ENCODE data around the gene ADIPOR2. TPM values are rescaled to one million over a fixed set of nuclear protein-coding genes. Genes with fewer than 3 reads are reported as not detected.
A peak's percentile ranks its signal among the peaks of the same experiment; 100 is the strongest.

Gene ADIPOR2
- polyA plus RNA-seq, 4 donors, result 41.7 to 47.7 (median 46.7) TPM

- DNase-seq (ENCODE audit: low read depth in 4 of 4, low spot score in 2 of 4), result no peak
Observed at GRCh38 chr12:1796515-1797010, 105.7 kb downstream of the ADIPOR2 start.

- no peak for DNase-seq (ENCODE audit: low read depth in 4 of 4, low spot score in 2 of 4)
Observed at GRCh38 chr12:1797011-1797901, 106.4 kb downstream of the ADIPOR2 start.

GRCh38 chr12:1797991-1798640 is 107.2 kb downstream of the ADIPOR2 start:
- DNase-seq (ENCODE audit: low read depth in 4 of 4, low spot score in 2 of 4), result no peak

- DNase-seq (ENCODE audit: low read depth in 4 of 4, low spot score in 2 of 4), result no peak
Observed at GRCh38 chr12:1798641-1799020, 107.8 kb downstream of the ADIPOR2 start.

GRCh38 chr12:1799051-1799881 is 108.4 kb downstream of the ADIPOR2 start:
- DNase-seq (ENCODE audit: low read depth in 4 of 4, low spot score in 2 of 4), result no peak

GRCh38 chr12:1799882-1800400 is 109.1 kb downstream of the ADIPOR2 start:
- no peak for DNase-seq (ENCODE audit: low read depth in 4 of 4, low spot score in 2 of 4)

- DNase-seq (ENCODE audit: low read depth in 4 of 4, low spot score in 2 of 4), result no peak
Observed at GRCh38 chr12:1800401-1801302, 109.8 kb downstream of the ADIPOR2 start.

- no peak for DNase-seq (ENCODE audit: low read depth in 4 of 4, low spot score in 2 of 4)
Observed at GRCh38 chr12:1801303-1801975, 110.6 kb downstream of the ADIPOR2 start.

GRCh38 chr12:1803736-1804135 is 112.9 kb downstream of the ADIPOR2 start:
- no peak for DNase-seq (ENCODE audit: low read depth in 4 of 4, low spot score in 2 of 4)

- DNase-seq (ENCODE audit: low read depth in 4 of 4, low spot score in 2 of 4), result peak in 2 of 4 donors; percentile 68 to 86
Observed at GRCh38 chr12:1804545-1805332, 113.9 kb downstream of the ADIPOR2 start.

GRCh38 chr12:1805441-1806081 is 114.7 kb downstream of the ADIPOR2 start:
- no peak for DNase-seq (ENCODE audit: low read depth in 4 of 4, low spot score in 2 of 4)

GRCh38 chr12:1806301-1807086 is 115.6 kb downstream of the ADIPOR2 start:
- DNase-seq (ENCODE audit: low read depth in 4 of 4, low spot score in 2 of 4), result no peak

GRCh38 chr12:1807087-1807860 is 116.4 kb downstream of the ADIPOR2 start:
- no peak for DNase-seq (ENCODE audit: low read depth in 4 of 4, low spot score in 2 of 4)

GRCh38 chr12:1808036-1808797 is 117.3 kb downstream of the ADIPOR2 start:
- no peak for DNase-seq (ENCODE audit: low read depth in 4 of 4, low spot score in 2 of 4)

GRCh38 chr12:1808798-1809480 is 118.1 kb downstream of the ADIPOR2 start:
- DNase-seq (ENCODE audit: low read depth in 4 of 4, low spot score in 2 of 4), result no peak

Data from left renal cortex interstitium (tissue), 4 donors.